ENCODE data around the gene MTFR2. TPM values are rescaled to one million over a fixed set of nuclear protein-coding genes. Genes with fewer than 3 reads are reported as not detected.
A peak's percentile ranks its signal among the peaks of the same experiment; 100 is the strongest.
"Not testable (repeated sequence)": the region's sequence is repeated elsewhere in the genome, so short reads cannot be mapped to it uniquely, and the experiment has no call there.

MTFR2 gene
- total and polyA plus RNA-seq, 12 donors = 0.30 to 0.97 (median 0.67) TPM; not detected in 1

- no peak overlapping the region for H3K27ac ChIP-seq
- H3K9me3 ChIP-seq (replicated peaks in 1 of 3) = no peaks in the 10 kb centered on the region
- TF ChIP-seq POLR2A (IDR thresholded peaks at IDR 0.05) = no peak
- TF ChIP-seq, protein P1, sequence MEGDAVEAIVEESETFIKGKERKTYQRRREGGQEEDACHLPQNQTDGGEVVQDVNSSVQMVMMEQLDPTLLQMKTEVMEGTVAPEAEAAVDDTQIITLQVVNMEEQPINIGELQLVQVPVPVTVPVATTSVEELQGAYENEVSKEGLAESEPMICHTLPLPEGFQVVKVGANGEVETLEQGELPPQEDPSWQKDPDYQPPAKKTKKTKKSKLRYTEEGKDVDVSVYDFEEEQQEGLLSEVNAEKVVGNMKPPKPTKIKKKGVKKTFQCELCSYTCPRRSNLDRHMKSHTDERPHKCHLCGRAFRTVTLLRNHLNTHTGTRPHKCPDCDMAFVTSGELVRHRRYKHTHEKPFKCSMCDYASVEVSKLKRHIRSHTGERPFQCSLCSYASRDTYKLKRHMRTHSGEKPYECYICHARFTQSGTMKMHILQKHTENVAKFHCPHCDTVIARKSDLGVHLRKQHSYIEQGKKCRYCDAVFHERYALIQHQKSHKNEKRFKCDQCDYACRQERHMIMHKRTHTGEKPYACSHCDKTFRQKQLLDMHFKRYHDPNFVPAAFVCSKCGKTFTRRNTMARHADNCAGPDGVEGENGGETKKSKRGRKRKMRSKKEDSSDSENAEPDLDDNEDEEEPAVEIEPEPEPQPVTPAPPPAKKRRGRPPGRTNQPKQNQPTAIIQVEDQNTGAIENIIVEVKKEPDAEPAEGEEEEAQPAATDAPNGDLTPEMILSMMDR (IDR thresholded peaks at IDR 0.05) = no peak
- no peaks in the 10 kb centered on the region for H3K27me3 ChIP-seq
- DNase-seq = no peak
- H3K4me1 ChIP-seq (replicated peaks in 1 of 2) = peaks cover 0 to 17% of the 10 kb centered on the region in 2 donors
- intact Hi-C loops (cut with DNase I) = loop anchor here (5.0 to 10.0 kb wide), 3 partner anchors 194 to 694 kb away; no protein-coding TSS in a partner anchor
- no peaks in the 10 kb centered on the region for H3K36me3 ChIP-seq (replicated peaks in 1 of 2)
- WGBS, 4 donors = 62 to 79% (median 74%) methylated on average over 2 of the region's 2 CpGs
- no peak overlapping the region for H3K4me3 ChIP-seq
These were observed 21.3 kb downstream of the MTFR2 start for GRCh38 chr6:136228814-136229213.

DNA sequence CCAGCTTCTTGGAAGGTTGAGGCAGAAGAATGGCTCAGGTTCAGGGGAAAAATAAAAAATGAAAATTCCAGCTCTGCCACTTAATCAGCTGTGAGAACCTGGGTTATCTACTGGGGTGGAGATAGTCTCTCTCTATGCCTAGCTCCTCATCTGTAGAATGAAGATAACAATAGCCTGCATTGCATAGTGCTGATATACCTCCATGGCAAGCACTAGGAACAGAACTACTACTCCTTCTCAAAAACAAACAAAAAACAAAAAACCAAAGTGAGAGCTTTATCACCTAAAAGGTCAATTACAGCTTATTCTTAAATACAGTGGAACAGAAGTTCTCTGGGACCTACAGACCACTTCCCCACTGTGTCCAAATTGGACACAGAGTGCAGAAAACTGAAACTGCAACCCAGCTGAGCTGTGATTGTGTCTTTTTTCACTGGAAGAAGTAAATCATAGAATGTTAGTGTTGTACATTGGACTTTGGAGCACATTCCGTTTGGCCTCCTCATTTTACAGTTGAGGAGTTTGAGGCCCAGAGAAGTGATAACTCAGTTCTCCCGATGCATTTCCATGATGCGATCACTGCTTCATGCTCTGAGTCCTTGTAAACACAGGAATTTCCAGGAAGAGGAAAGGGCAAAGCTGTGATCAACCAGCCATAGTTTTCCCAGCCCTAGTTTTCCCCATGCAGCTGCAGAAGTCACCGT is 23.3 kb downstream of the MTFR2 start:
- peak overlapping the region in 1 of 4 donors; percentile 46 for H3K4me3 ChIP-seq
- DNase-seq = no peak
- intact Hi-C loops (cut with DNase I) = loop anchor here (5.0 to 10.0 kb wide), 3 partner anchors 192 to 692 kb away; no protein-coding TSS in a partner anchor
- peaks cover 0 to 17% of the 10 kb centered on the region in 2 donors for H3K4me1 ChIP-seq (replicated peaks in 1 of 2)
- H3K27me3 ChIP-seq = no peaks in the 10 kb centered on the region
- 79 to 91% (median 87%) methylated on average over 4 of the region's 4 CpGs for WGBS, 4 donors
- TF ChIP-seq, protein P1 (IDR thresholded peaks at IDR 0.05) = no peak
- TF ChIP-seq POLR2A (IDR thresholded peaks at IDR 0.05) = no peak
- H3K9me3 ChIP-seq (replicated peaks in 1 of 3) = no peaks in the 10 kb centered on the region
- H3K36me3 ChIP-seq (replicated peaks in 1 of 2) = no peaks in the 10 kb centered on the region
- no peak overlapping the region for H3K27ac ChIP-seq

DNA sequence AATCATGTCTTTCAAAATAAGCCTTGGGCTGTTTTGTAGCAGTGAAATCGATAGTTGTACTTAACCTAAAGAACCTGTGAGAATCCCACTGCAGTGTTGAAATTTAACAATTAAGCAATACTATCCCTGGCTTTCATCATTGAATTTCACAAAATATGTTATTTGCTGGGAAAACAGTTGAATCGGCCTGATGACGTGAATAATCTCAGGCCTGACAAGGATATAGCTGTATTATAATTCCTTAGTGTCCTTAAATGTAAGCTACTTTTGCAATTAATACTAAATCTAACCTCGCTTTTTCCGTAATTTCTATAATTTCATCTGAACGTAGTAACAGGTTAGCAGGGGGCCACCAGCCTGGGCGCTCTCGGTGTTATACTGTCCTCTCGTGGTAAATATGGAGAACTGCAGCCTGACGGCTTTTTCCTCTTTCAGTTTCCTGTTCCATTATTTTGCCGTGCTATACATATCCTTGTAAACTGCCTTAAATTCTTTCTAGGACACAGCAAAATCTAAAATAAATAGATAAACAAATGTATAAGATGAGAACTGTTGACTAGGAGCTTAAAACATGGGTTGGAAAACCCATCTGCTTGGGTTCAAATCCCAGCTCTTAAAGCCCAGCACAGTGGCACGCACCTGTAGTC is 24.0 kb downstream of the MTFR2 start:
- WGBS, 4 donors = 14 to 20% (median 17%) methylated on average over 12 of the region's 12 CpGs
- DNase-seq = peak in 6 of 7 donors; percentile 41 to 84 (median 59)
- Histone ChIP-seq H3K4me3 (peak overlapping the region in 1 of 4 donors; percentile 46), H3K4me1 (replicated peaks in 1 of 2) (peaks cover 0 to 17% of the 10 kb centered on the region in 2 donors), H3K27me3 (no peaks in the 10 kb centered on the region), H3K9me3 (replicated peaks in 1 of 3) (no peaks in the 10 kb centered on the region), H3K27ac (no peak overlapping the region), H3K36me3 (replicated peaks in 1 of 2) (no peaks in the 10 kb centered on the region)
- intact Hi-C loops (cut with DNase I) = loop anchor here (5.0 to 10.0 kb wide), 3 partner anchors 191 to 691 kb away; no protein-coding TSS in a partner anchor
- TF ChIP-seq, protein P1 (IDR thresholded peaks at IDR 0.05) = peak; percentile 99 to 100 (median 100)
- TF ChIP-seq POLR2A (IDR thresholded peaks at IDR 0.05) = no peak

DNA sequence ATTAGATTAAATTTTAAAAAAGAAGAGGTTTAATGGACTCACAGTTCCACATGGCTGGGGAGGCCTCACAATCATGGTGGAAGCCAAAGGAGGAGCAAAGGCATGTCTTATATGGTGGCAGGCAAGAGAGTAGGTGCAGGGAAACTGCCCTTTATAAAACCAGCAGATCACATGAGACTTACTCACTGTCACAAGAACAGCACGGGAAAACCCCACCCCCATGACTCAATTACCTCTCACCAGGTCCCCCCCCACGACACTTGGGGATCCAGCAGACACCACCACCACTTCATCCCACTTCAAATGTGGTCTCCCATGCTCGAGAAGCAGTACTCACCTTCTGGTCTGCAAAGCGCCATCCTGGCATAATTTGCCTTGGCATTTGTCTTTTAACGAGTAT is 24.6 kb downstream of the MTFR2 start:
- WGBS, 4 donors = 67 to 78% (median 74%) methylated on average over 5 of the region's 5 CpGs
- no peak overlapping the region for H3K27ac ChIP-seq
- no peaks in the 10 kb centered on the region for H3K9me3 ChIP-seq (replicated peaks in 1 of 3)
- no peak for TF ChIP-seq POLR2A (IDR thresholded peaks at IDR 0.05)
- TF ChIP-seq, protein P1 (IDR thresholded peaks at IDR 0.05) = no peak
- no peak overlapping the region for H3K4me3 ChIP-seq
- H3K27me3 ChIP-seq = no peaks in the 10 kb centered on the region
- intact Hi-C loops (cut with DNase I) = loop anchor here (5.0 to 10.0 kb wide), 3 partner anchors 191 to 691 kb away; no protein-coding TSS in a partner anchor
- no peaks in the 10 kb centered on the region for H3K36me3 ChIP-seq (replicated peaks in 1 of 2)
- H3K4me1 ChIP-seq (replicated peaks in 1 of 2) = peaks cover 0 to 17% of the 10 kb centered on the region in 2 donors
- peak in 1 of 7 donors; percentile 27 for DNase-seq

DNA sequence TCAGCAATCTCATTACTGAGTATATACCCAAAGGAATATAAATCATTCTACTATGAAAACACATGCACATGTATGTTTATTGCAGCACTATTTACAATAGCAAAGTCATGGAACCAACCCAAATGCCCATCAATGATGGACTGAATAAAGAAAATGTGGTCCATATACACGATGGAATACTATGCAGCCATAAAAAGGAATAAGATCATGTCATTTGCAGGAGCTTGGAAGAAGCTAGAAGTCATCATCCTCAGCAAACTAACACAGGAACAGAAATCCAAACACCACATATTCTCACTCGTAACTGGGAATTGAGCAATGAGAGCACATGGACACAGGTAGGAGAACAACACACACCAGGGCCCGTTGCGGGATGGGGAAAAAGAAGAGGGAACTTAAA is 25.1 kb downstream of the MTFR2 start:
- not testable (repeated sequence) for H3K9me3 ChIP-seq (replicated peaks in 1 of 3); H3K36me3 ChIP-seq (replicated peaks in 1 of 2); H3K4me3 ChIP-seq; H3K27me3 ChIP-seq; DNase-seq; H3K27ac ChIP-seq
- WGBS, 4 donors = 94 to 97% (median 95%) methylated on average over 4 of the region's 4 CpGs
- peaks cover 0 to 17% of the 10 kb centered on the region in 2 donors for H3K4me1 ChIP-seq (replicated peaks in 1 of 2)
- intact Hi-C loops (cut with DNase I) = loop anchor here (5.0 to 10.0 kb wide), 3 partner anchors 190 to 690 kb away; no protein-coding TSS in a partner anchor
